Breast epithelium (tissue), 4 donors: ENCODE results near the gene TEAD2. TPM values are rescaled to one million over a fixed set of nuclear protein-coding genes. Genes with fewer than 3 reads are reported as not detected.
A peak's percentile ranks its signal among the peaks of the same experiment; 100 is the strongest.

ENCODE experiments used
- DNase-seq, 2 donors: peaks; one replicate each; pipeline ENCODE4 v3.0.0-alpha.2; 2019; ENCODE audit warnings: low spot score in 2 of 2
- H3K27ac ChIP-seq, 2 donors: fragments of 200-600 bp; sonication (generic) in 1 of 2; one replicate each; pipeline ENCODE4 v1.5.1; 2016 to 2019; ENCODE audit warnings: mild to moderate bottlenecking in 1 of 2
- H3K27me3 ChIP-seq, 2 donors: fragments of 200-600 bp; sonication (generic) in 1 of 2; one replicate each; pipeline versions ENCODE4 v1.5.1 to v1.6.0; 2017 to 2019; ENCODE audit warnings: control low read depth in 1 of 2, mild to moderate bottlenecking in 1 of 2
- H3K36me3 ChIP-seq: fragments of 200-600 bp; one replicate; pipeline ENCODE4 v1.5.1; 2019
- H3K4me1 ChIP-seq, 2 donors: fragments of 200-600 bp; sonication (generic); one replicate each; pipeline ENCODE4 v1.5.1; 2016 to 2019; ENCODE audit warnings: control low read depth in 1 of 2
- H3K4me3 ChIP-seq, 3 donors: fragments of 200-600 bp; sonication (generic); 1 replicate in 2 of 3; 2 replicates in 1 of 3; pipeline ENCODE4 v1.5.1; 2016 to 2019; ENCODE audit warnings: mild to moderate bottlenecking in 3 of 3, moderate library complexity in 2 of 3
- H3K9me3 ChIP-seq, 2 donors: fragments of 200-600 bp; sonication (generic) in 1 of 2; one replicate each; pipeline ENCODE4 v1.5.1; 2016 to 2019; ENCODE audit warnings: control low read depth in 1 of 2
- CTCF ChIP-seq, 3 donors: fragments of 450-650 bp; IDR thresholded peaks; one replicate each; pipeline ENCODE4 v1.5.1; 2016 to 2017; ENCODE audit warnings: antibody characterized with exemption in 3 of 3, mild to moderate bottlenecking in 3 of 3, moderate library complexity in 3 of 3
- POLR2A ChIP-seq: fragments of 450-650 bp; IDR thresholded peaks from one replicate; pipeline ENCODE4 v1.6.1; 2016; ENCODE audit warnings: antibody characterized with exemption, mild to moderate bottlenecking, moderate library complexity
- POLR2AphosphoS5 ChIP-seq, 3 donors: sonication (generic); formaldehyde crosslinking; IDR thresholded peaks; one replicate each; pipeline ENCODE4 v1.6.1; 2017; ENCODE audit warnings: antibody characterized with exemption in 3 of 3
- intact Hi-C: fragments of 100-400 bp; cut with DNase I; formaldehyde crosslinking; loops from one replicate; pipeline ENCODE4 v1.15.1; 2023; ENCODE audit warnings: low total_unique reads
- total RNA-seq, 3 donors: library from RNA; depleted of rRNA; stranded (reverse); fragments of >200 nt; gene quantifications; one replicate each; pipeline ENCODE4 v1.1.0, GENCODE V29; 2016

Gene TEAD2
- total RNA-seq, 3 donors from 2014 or later, result 24.9 to 30.0 (median 25.1) TPM

GRCh38 chr19:49356382-49356781 is 5.8 kb downstream of the TEAD2 start:
- Histone ChIP-seq H3K4me3 (peak overlapping the region in 1 of 3 donors; percentile 22), H3K27me3 (no peaks in the 10 kb centered on the region), H3K27ac (peak overlapping the region; percentile 76 to 90), H3K9me3 (no peaks in the 10 kb centered on the region), H3K36me3 (no peaks in the 10 kb centered on the region), H3K4me1 (peaks cover 0 to 4% of the 10 kb centered on the region in 2 donors)
- intact Hi-C loops, result loop anchor here (5.0 kb wide), 1 partner anchor 1661 kb away; the partner anchor contains the start of gene KLK10
- no peak for DNase-seq
- TF ChIP-seq POLR2AphosphoS5 (IDR thresholded peaks at IDR 0.05), result no peak
- TF ChIP-seq POLR2A, result no peak
- TF ChIP-seq CTCF (IDR thresholded peaks at IDR 0.05), result no peak

- peak overlapping the region in 1 of 3 donors; percentile 5 for H3K4me3 ChIP-seq
- no peaks in the 10 kb centered on the region for H3K9me3 ChIP-seq
- DNase-seq, result peak in 1 of 2 donors; percentile 47
- no peaks in the 10 kb centered on the region for H3K36me3 ChIP-seq
- H3K27me3 ChIP-seq, result no peaks in the 10 kb centered on the region
- intact Hi-C loops, result loop anchor here (5.0 kb wide), 1 partner anchor 1661 kb away; the partner anchor contains the start of gene KLK10
- peak overlapping the region; percentile 76 to 82 for H3K27ac ChIP-seq
- TF ChIP-seq POLR2A (no peak), CTCF (IDR thresholded peaks at IDR 0.05) (no peak), POLR2AphosphoS5 (IDR thresholded peaks at IDR 0.05) (no peak)
- peaks cover 0 to 4% of the 10 kb centered on the region in 2 donors for H3K4me1 ChIP-seq
These were observed 6.3 kb downstream of the TEAD2 start for GRCh38 chr19:49355909-49356353.

GRCh38 chr19:49349567-49349966 is 12.6 kb downstream of the TEAD2 start:
- intact Hi-C loops, result no loop called here
- H3K27ac ChIP-seq, result no peak overlapping the region
- DNase-seq, result no peak
- H3K27me3 ChIP-seq, result no peaks in the 10 kb centered on the region
- TF ChIP-seq POLR2AphosphoS5 (IDR thresholded peaks at IDR 0.05), result no peak
- TF ChIP-seq CTCF (IDR thresholded peaks at IDR 0.05), result no peak
- no peak for TF ChIP-seq POLR2A
- H3K4me1 ChIP-seq, result no peaks in the 10 kb centered on the region
- H3K9me3 ChIP-seq, result no peaks in the 10 kb centered on the region
- H3K36me3 ChIP-seq, result no peaks in the 10 kb centered on the region
- no peak overlapping the region for H3K4me3 ChIP-seq

GRCh38 chr19:49348305-49349189 is 13.7 kb downstream of the TEAD2 start:
- no peaks in the 10 kb centered on the region for H3K4me1 ChIP-seq
- no peak overlapping the region for H3K27ac ChIP-seq
- H3K27me3 ChIP-seq, result no peaks in the 10 kb centered on the region
- H3K9me3 ChIP-seq, result no peaks in the 10 kb centered on the region
- no peaks in the 10 kb centered on the region for H3K36me3 ChIP-seq
- TF ChIP-seq POLR2A (no peak), POLR2AphosphoS5 (IDR thresholded peaks at IDR 0.05) (no peak), CTCF (IDR thresholded peaks at IDR 0.05) (no peak)
- no peak overlapping the region for H3K4me3 ChIP-seq
- intact Hi-C loops, result no loop called here
- no peak for DNase-seq

- H3K27me3 ChIP-seq, result no peaks in the 10 kb centered on the region
- no peaks in the 10 kb centered on the region for H3K4me1 ChIP-seq
- DNase-seq, result no peak
- H3K9me3 ChIP-seq, result no peaks in the 10 kb centered on the region
- H3K4me3 ChIP-seq, result no peak overlapping the region
- no peak overlapping the region for H3K27ac ChIP-seq
- TF ChIP-seq CTCF (IDR thresholded peaks at IDR 0.05), result no peak
- TF ChIP-seq POLR2A, result no peak
- no peak for TF ChIP-seq POLR2AphosphoS5 (IDR thresholded peaks at IDR 0.05)
- intact Hi-C loops, result no loop called here
- no peaks in the 10 kb centered on the region for H3K36me3 ChIP-seq
These were observed 14.4 kb downstream of the TEAD2 start for GRCh38 chr19:49347835-49348234.
